Liver (tissue), 3 donors: ENCODE results near the gene MSMO1.

ENCODE experiments used
- CTCF ChIP-seq: fragments of 150-350 bp; IDR thresholded peaks from 2 replicates; pipeline ENCODE4 v1.5.1; 2017; ENCODE audit warnings: improper control_type of control experiment, low read depth, low read length; ENCODE audit not compliant: missing input control
- EGR1 ChIP-seq, 2 donors: IDR thresholded peaks; 2 replicates each; pipeline ENCODE4 v1.6.1; 2016 to 2018; ENCODE audit warnings: antibody characterized with exemption in 2 of 2, low read depth in 2 of 2
- GABPA ChIP-seq, 2 donors: IDR thresholded peaks in 1 of 2; conservative IDR thresholded peaks in 1 of 2; 2 replicates each; pipeline ENCODE4 v1.6.1; 2016; ENCODE audit warnings: antibody characterized with exemption in 2 of 2, mild to moderate bottlenecking in 1 of 2, moderate library complexity in 1 of 2
- RAD21 ChIP-seq, 2 donors: IDR thresholded peaks; 2 replicates each; pipeline ENCODE4 v1.6.1; 2016; ENCODE audit warnings: antibody characterized with exemption in 2 of 2, mild to moderate bottlenecking in 2 of 2
- RXRA ChIP-seq, 2 donors: IDR thresholded peaks; 2 replicates each; pipeline ENCODE4 v1.6.1; 2017 to 2018; ENCODE audit warnings: antibody characterized with exemption in 2 of 2, mild to moderate bottlenecking in 1 of 2
- SP1 ChIP-seq: IDR thresholded peaks from 2 replicates; pipeline ENCODE4 v1.6.1; 2018; ENCODE audit warnings: antibody characterized with exemption, mild to moderate bottlenecking
- TF ChIP-seq, protein P1 (sequence below): IDR thresholded peaks from 2 replicates; pipeline ENCODE4 v1.6.1; 2016; ENCODE audit warnings: antibody characterized with exemption
- TF ChIP-seq, protein P2 (sequence below): IDR thresholded peaks from 2 replicates; pipeline ENCODE4 v1.6.1; 2016; ENCODE audit warnings: antibody characterized with exemption
- donor health status: healthy.
- donor health status: healthy.

DNA sequence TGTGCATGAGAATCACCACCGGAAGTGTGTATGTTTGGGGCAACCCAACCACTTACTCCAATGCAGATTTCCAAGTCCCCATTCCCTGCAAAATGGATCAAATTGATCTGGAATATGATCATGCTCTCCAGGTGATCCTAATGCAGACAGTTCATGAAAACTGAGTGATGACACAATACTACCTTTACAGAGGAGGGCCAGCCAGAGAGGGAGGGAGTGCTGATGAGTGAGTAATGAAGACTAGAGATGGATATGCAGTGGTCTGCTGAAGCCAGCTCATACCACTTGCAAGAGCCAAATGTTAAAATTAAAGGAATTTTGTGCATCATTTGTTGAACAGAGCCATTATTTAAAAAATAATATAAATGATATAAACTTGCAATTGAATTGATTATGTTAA lies 41.1 kb downstream of the MSMO1 start:
- no peak for TF ChIP-seq EGR1 (IDR thresholded peaks at IDR 0.05; ENCODE audit: low read depth in 2 of 2)
- no peak for TF ChIP-seq SP1
- no peak for TF ChIP-seq CTCF
- TF ChIP-seq RAD21 (IDR thresholded peaks at IDR 0.05) = no peak
- TF ChIP-seq, protein P1, sequence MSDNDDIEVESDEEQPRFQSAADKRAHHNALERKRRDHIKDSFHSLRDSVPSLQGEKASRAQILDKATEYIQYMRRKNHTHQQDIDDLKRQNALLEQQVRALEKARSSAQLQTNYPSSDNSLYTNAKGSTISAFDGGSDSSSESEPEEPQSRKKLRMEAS = no peak
- TF ChIP-seq RXRA (IDR thresholded peaks at IDR 0.05) = no peak
- no peak for TF ChIP-seq GABPA (IDR thresholded peaks at IDR 0.05 in 1 of 2, conservative IDR thresholded peaks at IDR 0.05 in 1 of 2)
- TF ChIP-seq, protein P2, sequence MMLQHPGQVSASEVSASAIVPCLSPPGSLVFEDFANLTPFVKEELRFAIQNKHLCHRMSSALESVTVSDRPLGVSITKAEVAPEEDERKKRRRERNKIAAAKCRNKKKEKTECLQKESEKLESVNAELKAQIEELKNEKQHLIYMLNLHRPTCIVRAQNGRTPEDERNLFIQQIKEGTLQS = no peak
